SK-N-SH treated with all-trans-retinoic acid at 6 μM for 48 hours (cell line): ENCODE results near the gene PTEN.

ENCODE experiments used
- ATAC-seq: fragments of 200-7000 bp; cut with Tn5 transposase; 3 replicates; pipeline ENCODE4 v1.9.1; 2020; ENCODE audit warnings: mild to moderate bottlenecking, moderate library complexity
- ARNTL ChIP-seq: fragments of 450-650 bp; formaldehyde crosslinking; IDR thresholded peaks from 2 replicates; pipeline ENCODE4 v1.5.0; 2020; ENCODE audit warnings: low read depth, mild to moderate bottlenecking, moderate library complexity, borderline replicate concordance
- CSDC2 ChIP-seq: fragments of 250-450 bp; sonication (Bioruptor Pico); IDR thresholded peaks from 2 replicates; pipeline ENCODE4 v1.5.0; 2020; ENCODE audit warnings: mild to moderate bottlenecking, moderate library complexity
- ESRRG ChIP-seq: fragments of 250-450 bp; sonication (Bioruptor Pico); IDR thresholded peaks from 2 replicates; pipeline ENCODE4 v1.6.1; 2021; ENCODE audit warnings: mild to moderate bottlenecking
- GLIS3 ChIP-seq: fragments of 250-450 bp; sonication (Bioruptor Pico); IDR thresholded peaks from 2 replicates; pipeline ENCODE4 v1.5.0; 2020; ENCODE audit warnings: mild to moderate bottlenecking, moderate library complexity
- ISL1 ChIP-seq: fragments of 250-450 bp; sonication (Bioruptor Pico); IDR thresholded peaks from 2 replicates; pipeline ENCODE4 v2.1.2; 2022; ENCODE audit warnings: mild to moderate bottlenecking, moderate library complexity
- OSR1 ChIP-seq: fragments of 250-450 bp; sonication (Bioruptor Pico); IDR thresholded peaks from 2 replicates; pipeline ENCODE4 v1.8.0; 2022; ENCODE audit warnings: moderate library complexity, mild to moderate bottlenecking, inconsistent platforms
- PPARA ChIP-seq: fragments of 250-450 bp; sonication (Bioruptor Pico); IDR thresholded peaks from 2 replicates; pipeline ENCODE4 v1.5.0; 2020; ENCODE audit warnings: mild to moderate bottlenecking, borderline replicate concordance
- RARB ChIP-seq: fragments of 250-450 bp; sonication (Bioruptor Pico); IDR thresholded peaks from 2 replicates; pipeline ENCODE4 v1.8.0; 2021; ENCODE audit warnings: mild to moderate bottlenecking, moderate library complexity
- SNAI2 ChIP-seq: fragments of 250-450 bp; sonication (Bioruptor Pico); IDR thresholded peaks from 2 replicates; pipeline ENCODE4 v1.5.0; 2020; ENCODE audit warnings: mild to moderate bottlenecking, moderate library complexity
- TCF4 ChIP-seq: fragments of 250-450 bp; sonication (Bioruptor Pico); IDR thresholded peaks from 2 replicates; pipeline ENCODE4 v1.8.0; 2021; ENCODE audit warnings: mild to moderate bottlenecking, moderate library complexity, borderline replicate concordance
- TOX ChIP-seq: fragments of 250-450 bp; sonication (Bioruptor Pico); IDR thresholded peaks from 2 replicates; pipeline ENCODE4 v1.8.0; 2021; ENCODE audit warnings: mild to moderate bottlenecking, moderate library complexity, borderline replicate concordance
- ZC3H10 ChIP-seq: fragments of 250-450 bp; sonication (Bioruptor Pico); IDR thresholded peaks from 2 replicates; pipeline ENCODE4 v1.5.1; 2021; ENCODE audit warnings: mild to moderate bottlenecking, moderate library complexity
- ZFP3 ChIP-seq: fragments of 250-450 bp; sonication (Bioruptor Pico); IDR thresholded peaks from 2 replicates; pipeline ENCODE4 v1.5.0; 2020; ENCODE audit warnings: mild to moderate bottlenecking, moderate library complexity
- ZFP30 ChIP-seq: fragments of 450-650 bp; formaldehyde crosslinking; IDR thresholded peaks from 2 replicates; pipeline ENCODE4 v1.5.0; 2022; ENCODE audit warnings: mild to moderate bottlenecking, moderate library complexity
- ZNF565 ChIP-seq: fragments of 450-650 bp; formaldehyde crosslinking; conservative IDR thresholded peaks from 2 replicates; pipeline ENCODE4 v1.5.0; 2020; ENCODE audit warnings: low read depth, mild to moderate bottlenecking, moderate library complexity
- ZNF70 ChIP-seq: fragments of 450-650 bp; formaldehyde crosslinking; IDR thresholded peaks from 2 replicates; pipeline ENCODE4 v1.5.0; 2020; ENCODE audit warnings: mild to moderate bottlenecking, moderate library complexity
- ZNF8 ChIP-seq: fragments of 450-650 bp; formaldehyde crosslinking; IDR thresholded peaks from 2 replicates; pipeline ENCODE4 v1.5.0; 2020; ENCODE audit warnings: mild to moderate bottlenecking, moderate library complexity
- TF ChIP-seq, protein P1 (sequence below): fragments of 250-450 bp; sonication (Bioruptor Pico); IDR thresholded peaks from 2 replicates; pipeline ENCODE4 v1.8.0; 2020; ENCODE audit warnings: mild to moderate bottlenecking, moderate library complexity, borderline replicate concordance
- TF ChIP-seq, protein P2 (sequence below): fragments of 250-450 bp; sonication (Bioruptor Pico); IDR thresholded peaks from 2 replicates; pipeline ENCODE4 v1.5.0; 2020; ENCODE audit warnings: mild to moderate bottlenecking, moderate library complexity
- TF ChIP-seq, protein P3 (sequence below): fragments of 250-450 bp; sonication (Bioruptor Pico); IDR thresholded peaks from 2 replicates; pipeline ENCODE4 v1.8.0; 2021; ENCODE audit warnings: low read depth, mild to moderate bottlenecking, moderate library complexity, borderline replicate concordance
- TF ChIP-seq, protein P4 (sequence below): fragments of 250-450 bp; sonication (Bioruptor Pico); IDR thresholded peaks from 2 replicates; pipeline ENCODE4 v1.5.1; 2020; ENCODE audit warnings: low read depth, mild to moderate bottlenecking, moderate library complexity
- TF ChIP-seq, protein P5 (sequence below): fragments of 250-450 bp; sonication (Bioruptor Pico); IDR thresholded peaks from 2 replicates; pipeline ENCODE4 v1.5.1; 2021; ENCODE audit warnings: mild to moderate bottlenecking, moderate library complexity

Gene PTEN

GRCh38 chr10:87952612-87953011 lies 89.2 kb downstream of the PTEN start:
- ATAC-seq: no peak
- no peak for TF ChIP-seq ZC3H10
- no peak for TF ChIP-seq CSDC2
- no peak for TF ChIP-seq ZNF565 (CRISPR knock-in tag)
- TF ChIP-seq ARNTL (CRISPR knock-in tag): no peak
- no peak for TF ChIP-seq PPARA (CRISPR knock-in tag)
- no peak for TF ChIP-seq RARB (CRISPR knock-in tag)
- no peak for TF ChIP-seq ZNF70 (CRISPR knock-in tag)
- TF ChIP-seq, protein P1, sequence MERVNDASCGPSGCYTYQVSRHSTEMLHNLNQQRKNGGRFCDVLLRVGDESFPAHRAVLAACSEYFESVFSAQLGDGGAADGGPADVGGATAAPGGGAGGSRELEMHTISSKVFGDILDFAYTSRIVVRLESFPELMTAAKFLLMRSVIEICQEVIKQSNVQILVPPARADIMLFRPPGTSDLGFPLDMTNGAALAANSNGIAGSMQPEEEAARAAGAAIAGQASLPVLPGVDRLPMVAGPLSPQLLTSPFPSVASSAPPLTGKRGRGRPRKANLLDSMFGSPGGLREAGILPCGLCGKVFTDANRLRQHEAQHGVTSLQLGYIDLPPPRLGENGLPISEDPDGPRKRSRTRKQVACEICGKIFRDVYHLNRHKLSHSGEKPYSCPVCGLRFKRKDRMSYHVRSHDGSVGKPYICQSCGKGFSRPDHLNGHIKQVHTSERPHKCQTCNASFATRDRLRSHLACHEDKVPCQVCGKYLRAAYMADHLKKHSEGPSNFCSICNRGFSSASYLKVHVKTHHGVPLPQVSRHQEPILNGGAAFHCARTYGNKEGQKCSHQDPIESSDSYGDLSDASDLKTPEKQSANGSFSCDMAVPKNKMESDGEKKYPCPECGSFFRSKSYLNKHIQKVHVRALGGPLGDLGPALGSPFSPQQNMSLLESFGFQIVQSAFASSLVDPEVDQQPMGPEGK (CRISPR knock-in tag): no peak
- no peak for TF ChIP-seq ZFP30 (CRISPR knock-in tag)
- TF ChIP-seq, protein P2, sequence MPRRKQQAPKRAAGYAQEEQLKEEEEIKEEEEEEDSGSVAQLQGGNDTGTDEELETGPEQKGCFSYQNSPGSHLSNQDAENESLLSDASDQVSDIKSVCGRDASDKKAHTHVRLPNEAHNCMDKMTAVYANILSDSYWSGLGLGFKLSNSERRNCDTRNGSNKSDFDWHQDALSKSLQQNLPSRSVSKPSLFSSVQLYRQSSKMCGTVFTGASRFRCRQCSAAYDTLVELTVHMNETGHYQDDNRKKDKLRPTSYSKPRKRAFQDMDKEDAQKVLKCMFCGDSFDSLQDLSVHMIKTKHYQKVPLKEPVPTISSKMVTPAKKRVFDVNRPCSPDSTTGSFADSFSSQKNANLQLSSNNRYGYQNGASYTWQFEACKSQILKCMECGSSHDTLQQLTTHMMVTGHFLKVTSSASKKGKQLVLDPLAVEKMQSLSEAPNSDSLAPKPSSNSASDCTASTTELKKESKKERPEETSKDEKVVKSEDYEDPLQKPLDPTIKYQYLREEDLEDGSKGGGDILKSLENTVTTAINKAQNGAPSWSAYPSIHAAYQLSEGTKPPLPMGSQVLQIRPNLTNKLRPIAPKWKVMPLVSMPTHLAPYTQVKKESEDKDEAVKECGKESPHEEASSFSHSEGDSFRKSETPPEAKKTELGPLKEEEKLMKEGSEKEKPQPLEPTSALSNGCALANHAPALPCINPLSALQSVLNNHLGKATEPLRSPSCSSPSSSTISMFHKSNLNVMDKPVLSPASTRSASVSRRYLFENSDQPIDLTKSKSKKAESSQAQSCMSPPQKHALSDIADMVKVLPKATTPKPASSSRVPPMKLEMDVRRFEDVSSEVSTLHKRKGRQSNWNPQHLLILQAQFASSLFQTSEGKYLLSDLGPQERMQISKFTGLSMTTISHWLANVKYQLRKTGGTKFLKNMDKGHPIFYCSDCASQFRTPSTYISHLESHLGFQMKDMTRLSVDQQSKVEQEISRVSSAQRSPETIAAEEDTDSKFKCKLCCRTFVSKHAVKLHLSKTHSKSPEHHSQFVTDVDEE: no peak
- TF ChIP-seq ESRRG: no peak
- TF ChIP-seq, protein P3, sequence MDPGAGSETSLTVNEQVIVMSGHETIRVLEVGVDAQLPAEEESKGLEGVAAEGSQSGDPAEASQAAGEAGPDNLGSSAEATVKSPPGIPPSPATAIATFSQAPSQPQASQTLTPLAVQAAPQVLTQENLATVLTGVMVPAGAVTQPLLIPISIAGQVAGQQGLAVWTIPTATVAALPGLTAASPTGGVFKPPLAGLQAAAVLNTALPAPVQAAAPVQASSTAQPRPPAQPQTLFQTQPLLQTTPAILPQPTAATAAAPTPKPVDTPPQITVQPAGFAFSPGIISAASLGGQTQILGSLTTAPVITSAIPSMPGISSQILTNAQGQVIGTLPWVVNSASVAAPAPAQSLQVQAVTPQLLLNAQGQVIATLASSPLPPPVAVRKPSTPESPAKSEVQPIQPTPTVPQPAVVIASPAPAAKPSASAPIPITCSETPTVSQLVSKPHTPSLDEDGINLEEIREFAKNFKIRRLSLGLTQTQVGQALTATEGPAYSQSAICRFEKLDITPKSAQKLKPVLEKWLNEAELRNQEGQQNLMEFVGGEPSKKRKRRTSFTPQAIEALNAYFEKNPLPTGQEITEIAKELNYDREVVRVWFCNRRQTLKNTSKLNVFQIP (CRISPR knock-in tag): no peak
- no peak for TF ChIP-seq ZFP3 (CRISPR knock-in tag)
- no peak for TF ChIP-seq TOX (CRISPR knock-in tag)
- no peak for TF ChIP-seq ZNF8 (CRISPR knock-in tag)
- TF ChIP-seq, protein P4, sequence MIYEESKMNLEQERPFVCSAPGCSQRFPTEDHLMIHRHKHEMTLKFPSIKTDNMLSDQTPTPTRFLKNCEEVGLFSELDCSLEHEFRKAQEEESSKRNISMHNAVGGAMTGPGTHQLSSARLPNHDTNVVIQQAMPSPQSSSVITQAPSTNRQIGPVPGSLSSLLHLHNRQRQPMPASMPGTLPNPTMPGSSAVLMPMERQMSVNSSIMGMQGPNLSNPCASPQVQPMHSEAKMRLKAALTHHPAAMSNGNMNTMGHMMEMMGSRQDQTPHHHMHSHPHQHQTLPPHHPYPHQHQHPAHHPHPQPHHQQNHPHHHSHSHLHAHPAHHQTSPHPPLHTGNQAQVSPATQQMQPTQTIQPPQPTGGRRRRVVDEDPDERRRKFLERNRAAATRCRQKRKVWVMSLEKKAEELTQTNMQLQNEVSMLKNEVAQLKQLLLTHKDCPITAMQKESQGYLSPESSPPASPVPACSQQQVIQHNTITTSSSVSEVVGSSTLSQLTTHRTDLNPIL (CRISPR knock-in tag): no peak
- TF ChIP-seq, protein P5, sequence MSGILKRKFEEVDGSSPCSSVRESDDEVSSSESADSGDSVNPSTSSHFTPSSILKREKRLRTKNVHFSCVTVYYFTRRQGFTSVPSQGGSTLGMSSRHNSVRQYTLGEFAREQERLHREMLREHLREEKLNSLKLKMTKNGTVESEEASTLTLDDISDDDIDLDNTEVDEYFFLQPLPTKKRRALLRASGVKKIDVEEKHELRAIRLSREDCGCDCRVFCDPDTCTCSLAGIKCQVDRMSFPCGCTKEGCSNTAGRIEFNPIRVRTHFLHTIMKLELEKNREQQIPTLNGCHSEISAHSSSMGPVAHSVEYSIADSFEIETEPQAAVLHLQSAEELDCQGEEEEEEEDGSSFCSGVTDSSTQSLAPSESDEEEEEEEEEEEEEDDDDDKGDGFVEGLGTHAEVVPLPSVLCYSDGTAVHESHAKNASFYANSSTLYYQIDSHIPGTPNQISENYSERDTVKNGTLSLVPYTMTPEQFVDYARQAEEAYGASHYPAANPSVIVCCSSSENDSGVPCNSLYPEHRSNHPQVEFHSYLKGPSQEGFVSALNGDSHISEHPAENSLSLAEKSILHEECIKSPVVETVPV (CRISPR knock-in tag): no peak

DNA sequence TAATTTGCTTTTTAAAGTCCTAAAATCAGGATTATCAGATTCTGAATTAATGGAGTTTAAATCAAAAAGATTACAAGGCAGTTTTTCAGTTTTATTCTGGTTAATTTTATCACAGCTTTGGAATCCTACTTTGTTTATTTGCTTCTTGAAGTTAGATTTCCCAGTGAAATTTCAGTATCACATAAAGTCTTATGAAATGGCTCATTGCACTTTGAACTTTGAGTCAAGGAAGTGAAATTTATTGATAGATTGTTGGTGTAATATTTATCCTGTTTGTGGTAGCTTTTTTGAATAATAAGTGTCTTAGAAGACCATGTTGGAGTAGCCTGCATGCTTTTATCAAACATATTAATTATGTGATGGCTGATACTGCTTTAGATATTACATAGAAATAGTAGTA lies 92.6 kb downstream of the PTEN start:
- no peak for TF ChIP-seq GLIS3 (CRISPR knock-in tag)
- no peak for TF ChIP-seq ZNF565 (CRISPR knock-in tag)
- TF ChIP-seq RARB (CRISPR knock-in tag): no peak
- no peak for TF ChIP-seq SNAI2
- no peak for TF ChIP-seq ZNF70 (CRISPR knock-in tag)
- TF ChIP-seq OSR1 (CRISPR knock-in tag): no peak
- no peak for ATAC-seq

DNA sequence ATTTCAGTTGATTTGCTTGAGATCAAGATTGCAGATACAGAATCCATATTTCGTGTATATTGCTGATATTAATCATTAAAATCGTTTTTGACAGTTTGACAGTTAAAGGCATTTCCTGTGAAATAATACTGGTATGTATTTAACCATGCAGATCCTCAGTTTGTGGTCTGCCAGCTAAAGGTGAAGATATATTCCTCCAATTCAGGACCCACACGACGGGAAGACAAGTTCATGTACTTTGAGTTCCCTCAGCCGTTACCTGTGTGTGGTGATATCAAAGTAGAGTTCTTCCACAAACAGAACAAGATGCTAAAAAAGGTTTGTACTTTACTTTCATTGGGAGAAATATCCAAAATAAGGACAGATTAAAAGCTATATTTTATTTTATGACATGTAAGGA lies 94.3 kb downstream of the PTEN start:
- ATAC-seq: no peak
- TF ChIP-seq CSDC2 (no peak), ZNF8 (CRISPR knock-in tag) (no peak), TCF4 (no peak), ISL1 (CRISPR knock-in tag) (no peak), ARNTL (CRISPR knock-in tag) (no peak)
- TF ChIP-seq, protein P3 (CRISPR knock-in tag): no peak
- TF ChIP-seq, protein P5 (CRISPR knock-in tag): no peak
